GM12878 (cell line): ENCODE results near the gene TTLL7.

Experiments used
- BHLHE40 ChIP-seq, 2 experiments: fragments of 450-650 bp in 1 of 2; IDR thresholded peaks; 2 replicates each; pipeline ENCODE4 v1.6.1; 2011 to 2017; ENCODE audit warnings: low read depth in 2 of 2, borderline replicate concordance in 1 of 2, improper control_type of control experiment in 1 of 2, low read length in 1 of 2, mild to moderate bottlenecking in 1 of 2
- EZH2 ChIP-seq: IDR thresholded peaks from 2 replicates; pipeline ENCODE4 v1.6.1; 2012; ENCODE audit warnings: low read depth, mild to moderate bottlenecking, control low read depth, inconsistent platforms, low read length, borderline replicate concordance; ENCODE audit not compliant: control insufficient read depth
- JUNB ChIP-seq: IDR thresholded peaks from 2 replicates; pipeline ENCODE4 v1.6.1; 2016; ENCODE audit warnings: antibody characterized with exemption, mild to moderate bottlenecking
- NFYA ChIP-seq: IDR thresholded peaks from 2 replicates; pipeline ENCODE4 v1.6.1; 2011; ENCODE audit warnings: low read depth, mild to moderate bottlenecking, low read length, improper control_type of control experiment, borderline replicate concordance
- POLR2A ChIP-seq: IDR thresholded peaks from 2 replicates; pipeline ENCODE4 v1.6.1; 2011; ENCODE audit warnings: low read depth, mild to moderate bottlenecking, low read length
- RFX5 ChIP-seq: IDR thresholded peaks from 2 replicates; pipeline ENCODE4 v1.6.1; 2011; ENCODE audit warnings: low read depth, low read length, improper control_type of control experiment
- TCF12 ChIP-seq: IDR thresholded peaks from 2 replicates; pipeline ENCODE4 v1.6.1; 2011; ENCODE audit warnings: low read depth, mild to moderate bottlenecking, low read length
- YY1 ChIP-seq: IDR thresholded peaks from 2 replicates; pipeline ENCODE4 v1.6.1; 2011; ENCODE audit warnings: low read depth, mild to moderate bottlenecking, low read length
- TF ChIP-seq, protein P1 (sequence below): fragments of 450-650 bp; formaldehyde crosslinking; IDR thresholded peaks from 2 replicates; pipeline ENCODE4 v1.4.0; 2020; ENCODE audit warnings: mild to moderate bottlenecking, moderate library complexity
- TF ChIP-seq, protein P2 (sequence below), 3 experiments: IDR thresholded peaks in 2 of 3; conservative IDR thresholded peaks in 1 of 3; 2 replicates each; pipeline ENCODE4 v1.5.1; 2011; ENCODE audit warnings: low read depth in 3 of 3, low read length in 3 of 3, mild to moderate bottlenecking in 3 of 3, control low read depth in 2 of 3, moderate library complexity in 2 of 3, inconsistent platforms in 1 of 3, mixed read lengths in 1 of 3; ENCODE audit not compliant: control insufficient read depth in 2 of 3, insufficient read depth in 1 of 3; ENCODE audit errors: extremely low read depth in 1 of 3
- TF ChIP-seq, protein P3 (sequence below): IDR thresholded peaks from 2 replicates; pipeline ENCODE4 v1.6.1; 2012; ENCODE audit warnings: mild to moderate bottlenecking, low read depth, low read length

DNA sequence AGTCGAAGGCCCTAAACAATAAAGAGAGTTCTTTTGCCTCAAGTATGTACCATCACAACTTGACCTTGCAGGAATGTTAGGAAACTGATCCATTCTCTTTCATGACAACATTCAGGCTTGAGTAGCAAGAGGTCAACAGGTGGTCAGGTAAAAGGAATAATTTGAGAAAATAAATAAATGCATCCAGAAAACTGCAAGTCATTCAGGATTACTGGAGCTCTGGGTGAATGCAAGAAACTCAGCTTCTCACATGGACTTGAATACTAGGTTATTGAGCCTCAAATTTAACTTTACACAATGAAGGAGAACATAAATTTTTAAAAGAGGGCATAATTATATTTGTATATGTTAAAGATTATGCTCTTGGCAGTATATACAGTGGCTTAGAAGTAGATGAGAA is 76.5 kb downstream of the TTLL7 start:
- TF ChIP-seq RFX5 (no peak), POLR2A (no peak), NFYA (no peak), YY1 (no peak), EZH2 (no peak), JUNB (no peak), BHLHE40 (IDR thresholded peaks at IDR 0.05; ENCODE audit: borderline replicate concordance in 1 of 2, low read depth in 2 of 2, low read length in 1 of 2) (no peak), TCF12 (no peak)
- TF ChIP-seq, protein P1, sequence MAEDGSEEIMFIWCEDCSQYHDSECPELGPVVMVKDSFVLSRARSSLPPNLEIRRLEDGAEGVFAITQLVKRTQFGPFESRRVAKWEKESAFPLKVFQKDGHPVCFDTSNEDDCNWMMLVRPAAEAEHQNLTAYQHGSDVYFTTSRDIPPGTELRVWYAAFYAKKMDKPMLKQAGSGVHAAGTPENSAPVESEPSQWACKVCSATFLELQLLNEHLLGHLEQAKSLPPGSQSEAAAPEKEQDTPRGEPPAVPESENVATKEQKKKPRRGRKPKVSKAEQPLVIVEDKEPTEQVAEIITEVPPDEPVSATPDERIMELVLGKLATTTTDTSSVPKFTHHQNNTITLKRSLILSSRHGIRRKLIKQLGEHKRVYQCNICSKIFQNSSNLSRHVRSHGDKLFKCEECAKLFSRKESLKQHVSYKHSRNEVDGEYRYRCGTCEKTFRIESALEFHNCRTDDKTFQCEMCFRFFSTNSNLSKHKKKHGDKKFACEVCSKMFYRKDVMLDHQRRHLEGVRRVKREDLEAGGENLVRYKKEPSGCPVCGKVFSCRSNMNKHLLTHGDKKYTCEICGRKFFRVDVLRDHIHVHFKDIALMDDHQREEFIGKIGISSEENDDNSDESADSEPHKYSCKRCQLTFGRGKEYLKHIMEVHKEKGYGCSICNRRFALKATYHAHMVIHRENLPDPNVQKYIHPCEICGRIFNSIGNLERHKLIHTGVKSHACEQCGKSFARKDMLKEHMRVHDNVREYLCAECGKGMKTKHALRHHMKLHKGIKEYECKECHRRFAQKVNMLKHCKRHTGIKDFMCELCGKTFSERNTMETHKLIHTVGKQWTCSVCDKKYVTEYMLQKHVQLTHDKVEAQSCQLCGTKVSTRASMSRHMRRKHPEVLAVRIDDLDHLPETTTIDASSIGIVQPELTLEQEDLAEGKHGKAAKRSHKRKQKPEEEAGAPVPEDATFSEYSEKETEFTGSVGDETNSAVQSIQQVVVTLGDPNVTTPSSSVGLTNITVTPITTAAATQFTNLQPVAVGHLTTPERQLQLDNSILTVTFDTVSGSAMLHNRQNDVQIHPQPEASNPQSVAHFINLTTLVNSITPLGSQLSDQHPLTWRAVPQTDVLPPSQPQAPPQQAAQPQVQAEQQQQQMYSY (CRISPR knock-in tag) = no peak
- TF ChIP-seq, protein P2, sequence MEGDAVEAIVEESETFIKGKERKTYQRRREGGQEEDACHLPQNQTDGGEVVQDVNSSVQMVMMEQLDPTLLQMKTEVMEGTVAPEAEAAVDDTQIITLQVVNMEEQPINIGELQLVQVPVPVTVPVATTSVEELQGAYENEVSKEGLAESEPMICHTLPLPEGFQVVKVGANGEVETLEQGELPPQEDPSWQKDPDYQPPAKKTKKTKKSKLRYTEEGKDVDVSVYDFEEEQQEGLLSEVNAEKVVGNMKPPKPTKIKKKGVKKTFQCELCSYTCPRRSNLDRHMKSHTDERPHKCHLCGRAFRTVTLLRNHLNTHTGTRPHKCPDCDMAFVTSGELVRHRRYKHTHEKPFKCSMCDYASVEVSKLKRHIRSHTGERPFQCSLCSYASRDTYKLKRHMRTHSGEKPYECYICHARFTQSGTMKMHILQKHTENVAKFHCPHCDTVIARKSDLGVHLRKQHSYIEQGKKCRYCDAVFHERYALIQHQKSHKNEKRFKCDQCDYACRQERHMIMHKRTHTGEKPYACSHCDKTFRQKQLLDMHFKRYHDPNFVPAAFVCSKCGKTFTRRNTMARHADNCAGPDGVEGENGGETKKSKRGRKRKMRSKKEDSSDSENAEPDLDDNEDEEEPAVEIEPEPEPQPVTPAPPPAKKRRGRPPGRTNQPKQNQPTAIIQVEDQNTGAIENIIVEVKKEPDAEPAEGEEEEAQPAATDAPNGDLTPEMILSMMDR (IDR thresholded peaks at IDR 0.05 in 2 of 3, conservative IDR thresholded peaks at IDR 0.05 in 1 of 3; ENCODE audit: control insufficient read depth in 2 of 3, extremely low read depth in 1 of 3, insufficient read depth in 1 of 3, low read depth in 3 of 3, low read length in 3 of 3) = no peak
- TF ChIP-seq, protein P3, sequence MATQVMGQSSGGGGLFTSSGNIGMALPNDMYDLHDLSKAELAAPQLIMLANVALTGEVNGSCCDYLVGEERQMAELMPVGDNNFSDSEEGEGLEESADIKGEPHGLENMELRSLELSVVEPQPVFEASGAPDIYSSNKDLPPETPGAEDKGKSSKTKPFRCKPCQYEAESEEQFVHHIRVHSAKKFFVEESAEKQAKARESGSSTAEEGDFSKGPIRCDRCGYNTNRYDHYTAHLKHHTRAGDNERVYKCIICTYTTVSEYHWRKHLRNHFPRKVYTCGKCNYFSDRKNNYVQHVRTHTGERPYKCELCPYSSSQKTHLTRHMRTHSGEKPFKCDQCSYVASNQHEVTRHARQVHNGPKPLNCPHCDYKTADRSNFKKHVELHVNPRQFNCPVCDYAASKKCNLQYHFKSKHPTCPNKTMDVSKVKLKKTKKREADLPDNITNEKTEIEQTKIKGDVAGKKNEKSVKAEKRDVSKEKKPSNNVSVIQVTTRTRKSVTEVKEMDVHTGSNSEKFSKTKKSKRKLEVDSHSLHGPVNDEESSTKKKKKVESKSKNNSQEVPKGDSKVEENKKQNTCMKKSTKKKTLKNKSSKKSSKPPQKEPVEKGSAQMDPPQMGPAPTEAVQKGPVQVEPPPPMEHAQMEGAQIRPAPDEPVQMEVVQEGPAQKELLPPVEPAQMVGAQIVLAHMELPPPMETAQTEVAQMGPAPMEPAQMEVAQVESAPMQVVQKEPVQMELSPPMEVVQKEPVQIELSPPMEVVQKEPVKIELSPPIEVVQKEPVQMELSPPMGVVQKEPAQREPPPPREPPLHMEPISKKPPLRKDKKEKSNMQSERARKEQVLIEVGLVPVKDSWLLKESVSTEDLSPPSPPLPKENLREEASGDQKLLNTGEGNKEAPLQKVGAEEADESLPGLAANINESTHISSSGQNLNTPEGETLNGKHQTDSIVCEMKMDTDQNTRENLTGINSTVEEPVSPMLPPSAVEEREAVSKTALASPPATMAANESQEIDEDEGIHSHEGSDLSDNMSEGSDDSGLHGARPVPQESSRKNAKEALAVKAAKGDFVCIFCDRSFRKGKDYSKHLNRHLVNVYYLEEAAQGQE = no peak
